Kidney (tissue), 14 donors: ENCODE results near the gene METTL13. TPM values are rescaled to one million over a fixed set of nuclear protein-coding genes. Genes with fewer than 3 reads are reported as not detected.

Experiments
- DNase-seq, 5 donors: peaks; one replicate each; pipeline ENCODE4 v3.0.0-alpha.2; 2013 to 2020
- FAIRE-seq: peaks from 2 replicates; lab custom pipeline; 2012; peaks lifted over from hg19 to GRCh38; lab: Jason Lieb, UNC
- H3K27ac ChIP-seq, 2 donors: one replicate each; pipeline ENCODE4 v1.7.0; 2013; ENCODE audit warnings: low read depth in 2 of 2, low read length in 2 of 2, inconsistent platforms in 1 of 2
- H3K27me3 ChIP-seq: one replicate; pipeline ENCODE4 v1.7.1; 2013; ENCODE audit warnings: low read length, inconsistent platforms; ENCODE audit not compliant: control insufficient read depth, insufficient read depth
- H3K36me3 ChIP-seq, 3 donors: one replicate each; pipeline versions ENCODE4 v1.7.0 to v1.7.1; 2013; ENCODE audit warnings: low read length in 3 of 3, control low read depth in 1 of 3, inconsistent platforms in 1 of 3; ENCODE audit not compliant: insufficient read depth in 3 of 3, control insufficient read depth in 2 of 3
- H3K4me1 ChIP-seq, 3 donors: one replicate each; pipeline versions ENCODE4 v1.7.0 to v1.7.1; 2013; ENCODE audit warnings: low read length in 3 of 3, inconsistent platforms in 1 of 3, low read depth in 1 of 3; ENCODE audit not compliant: control insufficient read depth in 2 of 3, insufficient read depth in 2 of 3
- H3K4me3 ChIP-seq, 3 donors: one replicate each; pipeline versions ENCODE4 v1.7.0 to v1.8.1; 2013; ENCODE audit warnings: low read length in 3 of 3, control low read depth in 1 of 3, inconsistent platforms in 1 of 3
- H3K9ac ChIP-seq, 3 donors: one replicate each; pipeline versions ENCODE4 v1.7.0 to v1.7.1; 2013; ENCODE audit warnings: low read length in 3 of 3, control low read depth in 1 of 3, inconsistent platforms in 1 of 3
- H3K9me3 ChIP-seq, 3 donors: one replicate each; pipeline versions ENCODE4 v1.7.0 to v1.7.1; 2013; ENCODE audit warnings: low read length in 3 of 3, control low read depth in 1 of 3, inconsistent platforms in 1 of 3; ENCODE audit not compliant: control insufficient read depth in 2 of 3, insufficient read depth in 1 of 3
- CTCF ChIP-seq: IDR thresholded peaks from 3 replicates; pipeline ENCODE4 v1.5.1; 2012; ENCODE audit warnings: mild to moderate bottlenecking, moderate library complexity, borderline replicate concordance; ENCODE audit not compliant: insufficient read depth; ENCODE audit errors: extremely low read depth
- intact Hi-C: fragments of 100-400 bp; cut with DNase I; formaldehyde crosslinking; loops from one replicate; pipeline ENCODE4 v1.11.1; 2022
- polyA plus RNA-seq: library from polyadenylated mRNA; stranded (reverse); fragments of 350-450 nt; fragmentation: Illumina TruSeq; extraction: RNeasy Lipid Tissue Mini Kit (QIAGEN cat#74804); gene quantifications from one replicate; pipeline ENCODE4 v1.2.3, GENCODE V29; 2014; ENCODE audit warnings: low read depth, low replicate concordance; ENCODE audit not compliant: insufficient read depth
- total RNA-seq: library from RNA; stranded (reverse); fragmentation: NEBNext Ultra II Directional; extraction: Animal tissue kit (Norgen Biotek cat#: 25700); gene quantifications from one replicate; pipeline ENCODE4 v1.2.1, GENCODE V29; 2021
- donor health status: control.
- donor health status: control.
- donor health status: control.
- donor health status: control.
- donor health status: control.
- donor health status: DM: yes; HTN: yes; CAD: no.
- donor health status: Normal renal cell carcinoma (clear cell type).

The METTL13 gene
- total and polyA plus RNA-seq, 2 donors from 2014 or later, result 24.5 to 29.0 TPM

- intact Hi-C loops, result no loop called here
- no peak for FAIRE-seq
- Histone ChIP-seq H3K9ac (no peak overlapping the region), H3K9me3 (no peaks in the 10 kb centered on the region), H3K36me3 (peaks cover 0 to 7% (median 0%) of the 10 kb centered on the region in 3 donors), H3K4me3 (no peak overlapping the region), H3K27ac (no peak overlapping the region), H3K27me3 (no peaks in the 10 kb centered on the region), H3K4me1 (peaks cover 0 to 8% (median 7%) of the 10 kb centered on the region in 3 donors)
- TF ChIP-seq CTCF, result no peak
- no peak for DNase-seq
Measured at GRCh38 chr1:171738911-171739310, 42.5 kb upstream of the METTL13 start.

GRCh38 chr1:171739656-171740055, 41.8 kb upstream of the METTL13 start:
- TF ChIP-seq CTCF, result no peak
- H3K4me3 ChIP-seq, result no peak overlapping the region
- H3K9me3 ChIP-seq, result no peaks in the 10 kb centered on the region
- peaks cover 0 to 7% (median 0%) of the 10 kb centered on the region in 3 donors for H3K36me3 ChIP-seq
- DNase-seq, result no peak
- FAIRE-seq, result no peak
- H3K27me3 ChIP-seq, result no peaks in the 10 kb centered on the region
- no peak overlapping the region for H3K27ac ChIP-seq
- H3K9ac ChIP-seq, result no peak overlapping the region
- H3K4me1 ChIP-seq, result peaks cover 0 to 8% (median 7%) of the 10 kb centered on the region in 3 donors
- intact Hi-C loops, result no loop called here

GRCh38 chr1:171740356-171740863, 41.0 kb upstream of the METTL13 start:
- H3K27ac ChIP-seq, result no peak overlapping the region
- TF ChIP-seq CTCF, result no peak
- DNase-seq (no peak), FAIRE-seq (no peak)
- H3K27me3 ChIP-seq, result no peaks in the 10 kb centered on the region
- H3K4me1 ChIP-seq, result peaks cover 0 to 8% (median 7%) of the 10 kb centered on the region in 3 donors
- H3K4me3 ChIP-seq, result peak overlapping the region in 2 of 3 donors; percentile 90 to 95
- no peaks in the 10 kb centered on the region for H3K9me3 ChIP-seq
- peak overlapping the region in 1 of 3 donors; percentile 97 for H3K9ac ChIP-seq
- intact Hi-C loops, result no loop called here
- H3K36me3 ChIP-seq, result peaks cover 0 to 7% (median 0%) of the 10 kb centered on the region in 3 donors
